Measurements from ENCODE around the gene AKAP13.
"Not testable (repeated sequence)": the region's sequence is repeated elsewhere in the genome, so short reads cannot be mapped to it uniquely, and the experiment has no call there.

- TF ChIP-seq, protein P1, sequence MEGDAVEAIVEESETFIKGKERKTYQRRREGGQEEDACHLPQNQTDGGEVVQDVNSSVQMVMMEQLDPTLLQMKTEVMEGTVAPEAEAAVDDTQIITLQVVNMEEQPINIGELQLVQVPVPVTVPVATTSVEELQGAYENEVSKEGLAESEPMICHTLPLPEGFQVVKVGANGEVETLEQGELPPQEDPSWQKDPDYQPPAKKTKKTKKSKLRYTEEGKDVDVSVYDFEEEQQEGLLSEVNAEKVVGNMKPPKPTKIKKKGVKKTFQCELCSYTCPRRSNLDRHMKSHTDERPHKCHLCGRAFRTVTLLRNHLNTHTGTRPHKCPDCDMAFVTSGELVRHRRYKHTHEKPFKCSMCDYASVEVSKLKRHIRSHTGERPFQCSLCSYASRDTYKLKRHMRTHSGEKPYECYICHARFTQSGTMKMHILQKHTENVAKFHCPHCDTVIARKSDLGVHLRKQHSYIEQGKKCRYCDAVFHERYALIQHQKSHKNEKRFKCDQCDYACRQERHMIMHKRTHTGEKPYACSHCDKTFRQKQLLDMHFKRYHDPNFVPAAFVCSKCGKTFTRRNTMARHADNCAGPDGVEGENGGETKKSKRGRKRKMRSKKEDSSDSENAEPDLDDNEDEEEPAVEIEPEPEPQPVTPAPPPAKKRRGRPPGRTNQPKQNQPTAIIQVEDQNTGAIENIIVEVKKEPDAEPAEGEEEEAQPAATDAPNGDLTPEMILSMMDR (IDR thresholded peaks at IDR 0.05) = not testable (repeated sequence)
- not testable (repeated sequence) for TF ChIP-seq POLR2A, EP300 (IDR thresholded peaks at IDR 0.05)
These were observed 101.1 kb downstream of the AKAP13 start for GRCh38 chr15:85481543-85481942.
